HEK293 (cell line): Measurements from ENCODE around the gene GIGYF1.

Experiments
- BCL11A ChIP-seq: fragments of 450-650 bp; formaldehyde crosslinking; IDR thresholded peaks from 2 replicates; pipeline ENCODE4 v1.5.1; 2016; ENCODE audit warnings: low read depth, missing biosample characterization, missing genetic modification characterization
- EGR2 ChIP-seq: fragments of 450-650 bp; formaldehyde crosslinking; IDR thresholded peaks from 2 replicates; pipeline ENCODE4 v1.5.1; 2016; ENCODE audit warnings: low read depth, missing biosample characterization, missing genetic modification characterization
- INSM2 ChIP-seq: fragments of 450-650 bp; formaldehyde crosslinking; IDR thresholded peaks from 2 replicates; pipeline ENCODE4 v1.5.1; 2016; ENCODE audit warnings: missing biosample characterization, missing genetic modification characterization
- KLF1 ChIP-seq: fragments of 450-650 bp; formaldehyde crosslinking; IDR thresholded peaks from 2 replicates; pipeline ENCODE4 v1.5.1; 2016; ENCODE audit warnings: missing biosample characterization, missing genetic modification characterization
- KLF17 ChIP-seq: fragments of 450-650 bp; formaldehyde crosslinking; IDR thresholded peaks from 2 replicates; pipeline ENCODE4 v1.5.1; 2016; ENCODE audit warnings: missing biosample characterization, missing genetic modification characterization
- KLF8 ChIP-seq: fragments of 450-650 bp; formaldehyde crosslinking; IDR thresholded peaks from 2 replicates; pipeline ENCODE4 v1.5.1; 2016; ENCODE audit warnings: missing biosample characterization, missing genetic modification characterization
- MEIS1 ChIP-seq: sonication (generic); formaldehyde crosslinking; IDR thresholded peaks from 2 replicates; pipeline ENCODE4 v1.8.1; 2022; ENCODE audit warnings: missing genetic modification reagents, mild to moderate bottlenecking, borderline replicate concordance
- PATZ1 ChIP-seq: fragments of 450-650 bp; formaldehyde crosslinking; IDR thresholded peaks from 2 replicates; pipeline ENCODE4 v1.5.1; 2016; ENCODE audit warnings: missing biosample characterization, missing genetic modification characterization
- PRDM1 ChIP-seq: fragments of 450-650 bp; formaldehyde crosslinking; IDR thresholded peaks from 2 replicates; pipeline ENCODE4; 2016; ENCODE audit warnings: missing biosample characterization, missing genetic modification characterization
- ZBTB21 ChIP-seq: fragments of 450-650 bp; formaldehyde crosslinking; IDR thresholded peaks from 2 replicates; pipeline ENCODE4 v1.5.1; 2017; ENCODE audit warnings: missing biosample characterization, missing genetic modification characterization
- ZFHX2 ChIP-seq: fragments of 450-650 bp; formaldehyde crosslinking; conservative IDR thresholded peaks from 2 replicates; pipeline ENCODE4 v1.5.1; 2016; ENCODE audit warnings: missing biosample characterization, missing genetic modification characterization
- ZNF112 ChIP-seq: fragments of 450-650 bp; formaldehyde crosslinking; IDR thresholded peaks from 2 replicates; pipeline ENCODE4 v1.5.0; 2017; ENCODE audit warnings: missing biosample characterization, missing genetic modification characterization
- ZNF138 ChIP-seq: fragments of 450-650 bp; formaldehyde crosslinking; IDR thresholded peaks from 2 replicates; pipeline ENCODE4 v1.5.1; 2016; ENCODE audit warnings: missing biosample characterization, missing genetic modification characterization, borderline replicate concordance
- ZNF16 ChIP-seq: fragments of 450-650 bp; formaldehyde crosslinking; IDR thresholded peaks from 2 replicates; pipeline ENCODE4 v1.5.1; 2016; ENCODE audit warnings: low read depth, missing biosample characterization, missing genetic modification characterization
- ZNF174 ChIP-seq: fragments of 450-650 bp; formaldehyde crosslinking; IDR thresholded peaks from 2 replicates; pipeline ENCODE4 v1.5.0; 2017; ENCODE audit warnings: missing biosample characterization, mild to moderate bottlenecking, missing genetic modification characterization
- ZNF202 ChIP-seq: fragments of 450-650 bp; formaldehyde crosslinking; IDR thresholded peaks from 2 replicates; pipeline ENCODE4 v1.5.1; 2016; ENCODE audit warnings: missing biosample characterization, missing genetic modification characterization, borderline replicate concordance
- ZNF274 ChIP-seq, 2 experiments: fragments of 200-500 bp in 1 of 2; fragments of 450-650 bp in 1 of 2; sonication (Bioruptor generic) in 1 of 2; formaldehyde crosslinking in 1 of 2; IDR thresholded peaks; 2 replicates each; pipeline versions ENCODE4 v1.5.1 to v1.6.1; 2014 to 2016; ENCODE audit warnings: borderline replicate concordance in 1 of 2, inconsistent platforms in 1 of 2, low read length in 1 of 2, missing biosample characterization in 1 of 2, missing genetic modification characterization in 1 of 2
- ZNF302 ChIP-seq: fragments of 450-650 bp; formaldehyde crosslinking; IDR thresholded peaks from 2 replicates; pipeline ENCODE4 v1.5.1; 2016; ENCODE audit warnings: missing biosample characterization, missing genetic modification characterization, low read depth
- ZNF335 ChIP-seq: fragments of 450-650 bp; formaldehyde crosslinking; conservative IDR thresholded peaks from 2 replicates; pipeline ENCODE4 v1.5.1; 2016; ENCODE audit warnings: missing biosample characterization, missing genetic modification characterization
- ZNF391 ChIP-seq: fragments of 450-650 bp; formaldehyde crosslinking; IDR thresholded peaks from 2 replicates; pipeline ENCODE4 v1.5.1; 2016; ENCODE audit warnings: low read depth, missing biosample characterization, missing genetic modification characterization, borderline replicate concordance
- ZNF398 ChIP-seq: fragments of 450-650 bp; formaldehyde crosslinking; IDR thresholded peaks from 2 replicates; pipeline ENCODE4 v1.5.1; 2017; ENCODE audit warnings: missing biosample characterization, missing genetic modification characterization
- ZNF473 ChIP-seq: fragments of 450-650 bp; formaldehyde crosslinking; IDR thresholded peaks from 2 replicates; pipeline ENCODE4 v1.5.1; 2017; ENCODE audit warnings: missing biosample characterization, missing genetic modification characterization
- ZNF521 ChIP-seq: fragments of 450-650 bp; formaldehyde crosslinking; IDR thresholded peaks from 2 replicates; pipeline ENCODE4 v1.5.1; 2017; ENCODE audit warnings: missing biosample characterization, mild to moderate bottlenecking, missing genetic modification characterization
- ZNF544 ChIP-seq: fragments of 450-650 bp; formaldehyde crosslinking; IDR thresholded peaks from 2 replicates; pipeline ENCODE4 v1.5.0; 2017; ENCODE audit warnings: missing biosample characterization, missing genetic modification characterization
- ZNF561 ChIP-seq: fragments of 450-650 bp; IDR thresholded peaks from 2 replicates; pipeline ENCODE4 v1.5.1; 2018; ENCODE audit warnings: missing biosample characterization, missing genetic modification characterization, borderline replicate concordance
- ZNF596 ChIP-seq: fragments of 450-650 bp; IDR thresholded peaks from 2 replicates; pipeline ENCODE4 v1.5.0; 2018; ENCODE audit warnings: missing biosample characterization, mild to moderate bottlenecking, missing genetic modification characterization, moderate library complexity
- ZNF623 ChIP-seq: fragments of 450-650 bp; formaldehyde crosslinking; IDR thresholded peaks from 2 replicates; pipeline ENCODE4 v1.5.1; 2016; ENCODE audit warnings: missing biosample characterization, missing genetic modification characterization
- ZNF692 ChIP-seq: fragments of 450-650 bp; formaldehyde crosslinking; IDR thresholded peaks from 2 replicates; pipeline ENCODE4 v1.5.1; 2016; ENCODE audit warnings: missing biosample characterization, missing genetic modification characterization
- ZSCAN16 ChIP-seq: fragments of 450-650 bp; formaldehyde crosslinking; IDR thresholded peaks from 2 replicates; pipeline ENCODE4 v1.5.1; 2016; ENCODE audit warnings: missing biosample characterization, missing genetic modification characterization
- ZSCAN4 ChIP-seq: fragments of 450-650 bp; formaldehyde crosslinking; IDR thresholded peaks from 2 replicates; pipeline ENCODE4 v1.5.1; 2017; ENCODE audit warnings: missing biosample characterization, missing genetic modification characterization
- ZXDB ChIP-seq: fragments of 450-650 bp; formaldehyde crosslinking; IDR thresholded peaks from 2 replicates; pipeline ENCODE4 v1.5.1; 2016; ENCODE audit warnings: missing biosample characterization, missing genetic modification characterization

GIGYF1 gene

GRCh38 chr7:100655908-100656674 lies 38.0 kb downstream of the GIGYF1 start, which contains the start of gene ACTL6B (continued):
- TF ChIP-seq PATZ1 (tag by site-specific recombination) = peak; percentile 60
- TF ChIP-seq ZNF274 (IDR thresholded peaks at IDR 0.05; ENCODE audit: low read length) = no peak
- no peak for TF ChIP-seq ZNF274 (tag by site-specific recombination; IDR thresholded peaks at IDR 0.05; ENCODE audit: borderline replicate concordance)
- TF ChIP-seq BCL11A = no peak
- no peak for TF ChIP-seq ZNF138
- no peak for TF ChIP-seq ZBTB21 (tag by site-specific recombination)
- TF ChIP-seq ZNF335 (tag by site-specific recombination) = 0 out of 2 replicates have a peak, but pooled peaks have one; percentile 23
- peak; percentile 76; the same call in 1 of the 2 replicates for TF ChIP-seq KLF8 (tag by site-specific recombination)
- no peak for TF ChIP-seq ZNF596 (tag by site-specific recombination)
- TF ChIP-seq ZNF473 (tag by site-specific recombination) = no peak
- no peak for TF ChIP-seq PRDM1 (tag by site-specific recombination)
- no peak for TF ChIP-seq ZNF692 (tag by site-specific recombination)
- no peak for TF ChIP-seq KLF17
- peak; percentile 58 for TF ChIP-seq KLF1 (tag by site-specific recombination)
- no peak for TF ChIP-seq ZNF623 (tag by site-specific recombination)
- 0 out of 2 replicates have a peak, but pooled peaks have one; percentile 23 for TF ChIP-seq ZXDB (tag by site-specific recombination)
- no peak for TF ChIP-seq ZNF174 (tag by site-specific recombination)
- no peak for TF ChIP-seq ZNF521 (tag by site-specific recombination)
- no peak for TF ChIP-seq ZNF302 (tag by site-specific recombination)
- no peak for TF ChIP-seq MEIS1 (CRISPR knock-in tag)
- TF ChIP-seq ZFHX2 = peak; percentile 97
- TF ChIP-seq INSM2 = no peak
- TF ChIP-seq ZSCAN16 (tag by site-specific recombination) = no peak
- TF ChIP-seq EGR2 = peak; percentile 89
- no peak for TF ChIP-seq ZNF112 (tag by site-specific recombination)
- no peak for TF ChIP-seq ZSCAN4
- no peak for TF ChIP-seq ZNF398 (tag by site-specific recombination)
- TF ChIP-seq ZNF16 (tag by site-specific recombination) = no peak
- TF ChIP-seq ZNF561 (tag by site-specific recombination) = no peak
- TF ChIP-seq ZNF391 (tag by site-specific recombination) = no peak
- TF ChIP-seq ZNF544 (tag by site-specific recombination) = no peak
- TF ChIP-seq ZNF202 (tag by site-specific recombination) = no peak
